LNCAP (cell line): Measurements from ENCODE around the gene TLE6.

Experiments
- TF ChIP-seq, protein P1 (sequence below): fragments of 450-650 bp; IDR thresholded peaks from 2 replicates; pipeline ENCODE4 v1.5.1; 2017; ENCODE audit warnings: mild to moderate bottlenecking

TLE6 gene

DNA sequence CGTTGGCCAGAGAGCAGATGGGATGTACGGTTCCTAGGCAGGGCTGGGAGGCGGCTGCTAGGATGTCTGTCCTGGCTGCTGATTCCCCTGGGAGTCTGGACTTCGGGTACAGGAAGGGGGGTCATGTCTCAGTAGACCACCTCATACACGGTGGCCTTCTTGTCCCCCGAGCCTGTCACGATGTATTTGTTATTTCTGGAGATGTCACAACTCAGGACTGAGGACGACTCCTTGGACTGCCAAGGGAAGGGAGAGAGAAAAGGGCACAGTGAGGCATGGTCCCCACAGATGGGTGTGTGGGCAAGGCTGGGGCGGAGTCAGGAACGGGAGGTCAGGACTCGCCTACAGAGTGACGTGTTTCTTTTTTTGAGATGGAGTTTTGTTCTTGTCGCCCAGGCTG lies 20.4 kb downstream of the TLE6 start:
- TF ChIP-seq, protein P1, sequence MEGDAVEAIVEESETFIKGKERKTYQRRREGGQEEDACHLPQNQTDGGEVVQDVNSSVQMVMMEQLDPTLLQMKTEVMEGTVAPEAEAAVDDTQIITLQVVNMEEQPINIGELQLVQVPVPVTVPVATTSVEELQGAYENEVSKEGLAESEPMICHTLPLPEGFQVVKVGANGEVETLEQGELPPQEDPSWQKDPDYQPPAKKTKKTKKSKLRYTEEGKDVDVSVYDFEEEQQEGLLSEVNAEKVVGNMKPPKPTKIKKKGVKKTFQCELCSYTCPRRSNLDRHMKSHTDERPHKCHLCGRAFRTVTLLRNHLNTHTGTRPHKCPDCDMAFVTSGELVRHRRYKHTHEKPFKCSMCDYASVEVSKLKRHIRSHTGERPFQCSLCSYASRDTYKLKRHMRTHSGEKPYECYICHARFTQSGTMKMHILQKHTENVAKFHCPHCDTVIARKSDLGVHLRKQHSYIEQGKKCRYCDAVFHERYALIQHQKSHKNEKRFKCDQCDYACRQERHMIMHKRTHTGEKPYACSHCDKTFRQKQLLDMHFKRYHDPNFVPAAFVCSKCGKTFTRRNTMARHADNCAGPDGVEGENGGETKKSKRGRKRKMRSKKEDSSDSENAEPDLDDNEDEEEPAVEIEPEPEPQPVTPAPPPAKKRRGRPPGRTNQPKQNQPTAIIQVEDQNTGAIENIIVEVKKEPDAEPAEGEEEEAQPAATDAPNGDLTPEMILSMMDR, result no peak

- TF ChIP-seq, protein P1, result no peak
Observed at GRCh38 chr19:2998642-2999041, 21.3 kb downstream of the TLE6 start.

DNA sequence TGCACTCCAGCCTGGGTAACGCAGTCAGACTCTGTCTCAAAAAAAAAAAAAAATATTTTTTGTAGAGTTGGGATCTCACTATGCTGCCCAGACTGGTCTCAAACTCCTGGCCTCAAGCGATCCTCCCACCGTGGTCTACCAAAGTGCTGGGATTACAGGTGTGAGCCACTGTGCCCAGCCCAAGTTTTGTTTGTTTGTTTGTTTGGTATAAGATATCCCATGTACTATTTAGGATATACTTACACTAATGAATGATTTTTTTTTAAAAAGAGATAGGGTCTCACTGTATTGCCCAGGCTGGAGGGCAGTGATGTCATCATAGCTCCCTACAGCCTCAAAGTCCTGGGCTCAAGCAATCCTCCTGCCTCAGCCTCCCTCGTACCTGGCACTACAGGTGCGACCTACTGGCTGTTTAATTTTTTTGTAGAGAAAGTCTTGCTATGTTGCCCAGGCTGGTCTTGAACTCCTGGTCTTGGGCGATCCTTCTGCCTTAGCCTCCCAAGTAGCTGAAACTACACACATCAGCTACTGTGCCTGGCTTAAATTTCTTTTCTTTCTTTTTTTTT lies 24.0 kb downstream of the TLE6 start:
- TF ChIP-seq, protein P1, result no peak

DNA sequence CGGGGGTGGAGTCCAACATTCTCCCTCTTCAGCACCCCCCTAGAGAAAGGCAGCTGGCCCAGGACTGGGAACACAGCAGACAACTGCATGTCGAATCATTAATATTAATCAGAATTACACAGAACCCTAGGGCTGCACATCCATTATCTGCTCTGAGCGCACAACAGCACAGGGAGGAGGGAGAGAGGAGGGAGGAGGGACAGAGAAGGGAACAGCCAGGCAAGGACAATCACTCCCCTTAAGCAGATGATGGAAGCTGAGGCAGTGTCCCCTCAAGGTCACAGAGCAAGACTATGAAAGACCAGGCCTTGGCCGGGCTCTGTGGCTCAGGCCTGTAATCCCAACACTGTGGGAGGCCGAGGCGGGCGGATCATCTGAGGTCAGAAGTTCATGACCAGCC lies 25.7 kb downstream of the TLE6 start:
- TF ChIP-seq, protein P1, result no peak

DNA sequence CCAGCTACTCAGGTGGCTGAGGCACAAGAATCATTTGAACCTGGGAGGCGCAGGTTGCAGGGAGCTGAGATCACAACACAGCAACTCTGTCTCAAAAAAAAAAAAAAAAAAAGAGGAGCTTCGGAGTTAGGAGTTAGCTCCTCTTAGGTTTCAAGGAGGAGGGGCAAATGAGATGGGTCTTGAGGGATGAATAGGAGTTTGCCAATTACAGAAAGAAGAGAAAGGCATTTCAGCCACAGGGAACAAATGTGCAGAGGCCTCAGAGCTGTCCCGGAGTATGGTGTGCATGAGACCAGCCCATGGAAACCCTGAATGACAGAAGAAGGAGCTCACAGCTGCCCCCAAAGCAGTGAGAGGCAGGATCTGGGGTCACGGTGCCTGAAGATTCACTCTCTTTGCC lies 27.2 kb downstream of the TLE6 start:
- TF ChIP-seq, protein P1, result no peak

GRCh38 chr19:3005345-3005744 lies 28.0 kb downstream of the TLE6 start:
- TF ChIP-seq, protein P1, result no peak

GRCh38 chr19:3006075-3006767 lies 28.9 kb downstream of the TLE6 start:
- TF ChIP-seq, protein P1, result no peak
